WTC11 (cell line): Measurements from ENCODE around the gene GPR143. TPM values are rescaled to one million over a fixed set of nuclear protein-coding genes. Genes with fewer than 3 reads are reported as not detected.

Source experiments
- ATAC-seq: fragments of 200-7000 bp; cut with Tn5 transposase; 2 replicates; pipeline ENCODE4 v1.10.0; 2021; ENCODE audit warnings: mild to moderate bottlenecking, moderate library complexity
- CTCF ChIA-PET: fragments of 300-600 bp; sonication (Branson Sonifier 250); formaldehyde crosslinking; loops from one replicate; lab custom pipeline; 2021; ENCODE audit warnings: antibody characterized with exemption; lab: Charles Lee
- POLR2A ChIA-PET: fragments of 350-600 bp; sonication (Branson Sonifier 250); formaldehyde crosslinking; loops from one replicate; lab custom pipeline; 2021; ENCODE audit warnings: antibody characterized with exemption; lab: Charles Lee
- DNase-seq: peaks from one replicate; pipeline ENCODE4 v3.0.0; 2021; ENCODE audit warnings: low spot score
- H3K27ac Mint-ChIP-seq: 2 replicates; pipeline ENCODE4 v1.8.0; 2021; ENCODE audit warnings: mixed read lengths
- H3K27me3 Mint-ChIP-seq: 2 replicates; pipeline ENCODE4 v1.8.0; 2021; ENCODE audit warnings: low read depth, mild to moderate bottlenecking, moderate library complexity, mixed read lengths
- H3K36me3 Mint-ChIP-seq: 2 replicates; pipeline ENCODE4 v1.8.0; 2021; ENCODE audit warnings: mixed read lengths
- H3K4me1 Mint-ChIP-seq: 2 replicates; pipeline ENCODE4 v1.8.0; 2022; ENCODE audit warnings: mixed read lengths
- H3K4me3 Mint-ChIP-seq: 2 replicates; pipeline ENCODE4 v1.8.0; 2021; ENCODE audit warnings: mild to moderate bottlenecking, moderate library complexity, mixed read lengths
- H3K9me3 Mint-ChIP-seq: 2 replicates; pipeline ENCODE4 v1.8.0; 2021; ENCODE audit warnings: mixed read lengths
- FOXJ3 ChIP-seq: sonication (generic); formaldehyde crosslinking; IDR thresholded peaks from 2 replicates; pipeline ENCODE4 v1.9.0; 2021; ENCODE audit warnings: missing genetic modification reagents, mild to moderate bottlenecking, borderline replicate concordance
- FOXP1 ChIP-seq: sonication (generic); formaldehyde crosslinking; IDR thresholded peaks from 2 replicates; pipeline ENCODE4 v1.8.0; 2022; ENCODE audit warnings: missing genetic modification reagents, mild to moderate bottlenecking, moderate library complexity, borderline replicate concordance
- GABPB1 ChIP-seq: sonication (generic); formaldehyde crosslinking; IDR thresholded peaks from 2 replicates; pipeline ENCODE4 v1.8.1; 2023; ENCODE audit warnings: mild to moderate bottlenecking, missing genetic modification reagents
- RORB ChIP-seq: fragments of 250-450 bp; sonication (Bioruptor Pico); IDR thresholded peaks from 2 replicates; pipeline ENCODE4 v1.9.0; 2021; ENCODE audit warnings: mild to moderate bottlenecking
- SMAD3 ChIP-seq: sonication (generic); formaldehyde crosslinking; IDR thresholded peaks from 2 replicates; pipeline ENCODE4 v1.8.0; 2022; ENCODE audit warnings: missing genetic modification reagents, mild to moderate bottlenecking, borderline replicate concordance
- TP53 ChIP-seq: sonication (generic); formaldehyde crosslinking; IDR thresholded peaks from 2 replicates; pipeline ENCODE4 v1.8.1; 2023; ENCODE audit warnings: mild to moderate bottlenecking, missing genetic modification reagents
- ZNF121 ChIP-seq: sonication (generic); formaldehyde crosslinking; IDR thresholded peaks from 2 replicates; pipeline ENCODE4 v1.8.0; 2023; ENCODE audit warnings: missing genetic modification reagents
- ZNF671 ChIP-seq: fragments of 250-450 bp; sonication (Bioruptor Pico); IDR thresholded peaks from 2 replicates; pipeline ENCODE4 v1.8.0; 2021; ENCODE audit warnings: mild to moderate bottlenecking
- total RNA-seq: library from RNA; stranded (reverse); gene quantifications from 3 replicates; pipeline ENCODE4 v1.2.3, GENCODE V29; 2021
- TF ChIP-seq, protein P1 (sequence below): sonication (generic); formaldehyde crosslinking; IDR thresholded peaks from 2 replicates; pipeline ENCODE4 v1.8.1; 2023; ENCODE audit warnings: mild to moderate bottlenecking, missing genetic modification reagents, moderate library complexity
- TF ChIP-seq, protein P2 (sequence below): fragments of 250-450 bp; sonication (Bioruptor Pico); IDR thresholded peaks from 2 replicates; pipeline ENCODE4 v1.9.0; 2021; ENCODE audit warnings: mild to moderate bottlenecking, borderline replicate concordance
- TF ChIP-seq, protein P3 (sequence below): fragments of 250-450 bp; sonication (Bioruptor Pico); IDR thresholded peaks from 2 replicates; pipeline ENCODE4 v1.9.0; 2021; ENCODE audit warnings: mild to moderate bottlenecking
- TF ChIP-seq, protein P4 (sequence below): sonication (generic); formaldehyde crosslinking; IDR thresholded peaks from 2 replicates; pipeline ENCODE4 v1.8.0; 2023; ENCODE audit warnings: mild to moderate bottlenecking, missing genetic modification reagents
- TF ChIP-seq, protein P5 (sequence below): sonication (generic); formaldehyde crosslinking; IDR thresholded peaks from 2 replicates; pipeline ENCODE4 v1.8.1; 2023; ENCODE audit warnings: mild to moderate bottlenecking, missing genetic modification reagents

Gene GPR143
- total RNA-seq, 1 experiment from 2014 or later: 18.3 TPM

DNA sequence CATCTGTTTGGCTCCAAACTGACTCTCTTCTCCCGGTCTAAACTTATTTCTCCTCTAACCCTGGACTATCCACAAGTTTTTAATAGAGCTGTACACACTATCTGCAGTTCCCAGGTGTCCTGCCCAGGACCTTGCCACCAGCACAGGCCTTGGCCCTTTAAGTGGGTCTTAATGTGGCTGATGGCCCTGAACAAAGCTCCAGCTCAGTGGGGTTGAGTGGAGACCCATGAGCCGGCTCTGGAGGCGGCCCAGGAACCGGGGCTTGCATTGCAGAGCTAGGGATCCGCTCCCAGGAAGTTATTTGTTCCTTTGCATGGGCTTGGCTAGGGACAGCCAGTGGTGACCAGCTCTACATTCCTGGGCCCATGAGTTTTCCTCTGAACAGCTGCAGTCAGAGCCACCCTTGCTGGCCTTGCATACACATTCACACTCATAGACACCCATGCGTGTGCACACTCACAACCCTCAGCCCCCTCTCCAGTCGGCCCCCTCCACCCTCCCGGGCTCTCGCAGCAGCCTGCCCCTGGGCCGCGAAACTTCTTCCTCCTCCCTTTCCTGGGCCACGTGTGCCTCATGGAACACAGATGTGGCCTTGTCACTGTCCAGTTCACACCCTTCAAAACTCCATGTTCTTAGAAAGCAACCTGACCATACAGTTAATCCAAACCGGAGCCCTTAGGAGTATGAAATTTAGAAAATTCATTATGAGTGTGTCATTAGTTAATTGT is 58.2 kb downstream of the GPR143 start:
- TF ChIP-seq ZNF121 (CRISPR knock-in tag) (no peak), ZNF671 (CRISPR knock-in tag) (no peak), FOXJ3 (no peak), SMAD3 (CRISPR knock-in tag) (no peak), RORB (CRISPR knock-in tag) (no peak), GABPB1 (no peak), FOXP1 (CRISPR knock-in tag) (no peak), TP53 (CRISPR knock-in tag) (no peak)
- TF ChIP-seq, protein P1, sequence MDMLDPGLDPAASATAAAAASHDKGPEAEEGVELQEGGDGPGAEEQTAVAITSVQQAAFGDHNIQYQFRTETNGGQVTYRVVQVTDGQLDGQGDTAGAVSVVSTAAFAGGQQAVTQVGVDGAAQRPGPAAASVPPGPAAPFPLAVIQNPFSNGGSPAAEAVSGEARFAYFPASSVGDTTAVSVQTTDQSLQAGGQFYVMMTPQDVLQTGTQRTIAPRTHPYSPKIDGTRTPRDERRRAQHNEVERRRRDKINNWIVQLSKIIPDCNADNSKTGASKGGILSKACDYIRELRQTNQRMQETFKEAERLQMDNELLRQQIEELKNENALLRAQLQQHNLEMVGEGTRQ: no peak
- TF ChIP-seq, protein P2, sequence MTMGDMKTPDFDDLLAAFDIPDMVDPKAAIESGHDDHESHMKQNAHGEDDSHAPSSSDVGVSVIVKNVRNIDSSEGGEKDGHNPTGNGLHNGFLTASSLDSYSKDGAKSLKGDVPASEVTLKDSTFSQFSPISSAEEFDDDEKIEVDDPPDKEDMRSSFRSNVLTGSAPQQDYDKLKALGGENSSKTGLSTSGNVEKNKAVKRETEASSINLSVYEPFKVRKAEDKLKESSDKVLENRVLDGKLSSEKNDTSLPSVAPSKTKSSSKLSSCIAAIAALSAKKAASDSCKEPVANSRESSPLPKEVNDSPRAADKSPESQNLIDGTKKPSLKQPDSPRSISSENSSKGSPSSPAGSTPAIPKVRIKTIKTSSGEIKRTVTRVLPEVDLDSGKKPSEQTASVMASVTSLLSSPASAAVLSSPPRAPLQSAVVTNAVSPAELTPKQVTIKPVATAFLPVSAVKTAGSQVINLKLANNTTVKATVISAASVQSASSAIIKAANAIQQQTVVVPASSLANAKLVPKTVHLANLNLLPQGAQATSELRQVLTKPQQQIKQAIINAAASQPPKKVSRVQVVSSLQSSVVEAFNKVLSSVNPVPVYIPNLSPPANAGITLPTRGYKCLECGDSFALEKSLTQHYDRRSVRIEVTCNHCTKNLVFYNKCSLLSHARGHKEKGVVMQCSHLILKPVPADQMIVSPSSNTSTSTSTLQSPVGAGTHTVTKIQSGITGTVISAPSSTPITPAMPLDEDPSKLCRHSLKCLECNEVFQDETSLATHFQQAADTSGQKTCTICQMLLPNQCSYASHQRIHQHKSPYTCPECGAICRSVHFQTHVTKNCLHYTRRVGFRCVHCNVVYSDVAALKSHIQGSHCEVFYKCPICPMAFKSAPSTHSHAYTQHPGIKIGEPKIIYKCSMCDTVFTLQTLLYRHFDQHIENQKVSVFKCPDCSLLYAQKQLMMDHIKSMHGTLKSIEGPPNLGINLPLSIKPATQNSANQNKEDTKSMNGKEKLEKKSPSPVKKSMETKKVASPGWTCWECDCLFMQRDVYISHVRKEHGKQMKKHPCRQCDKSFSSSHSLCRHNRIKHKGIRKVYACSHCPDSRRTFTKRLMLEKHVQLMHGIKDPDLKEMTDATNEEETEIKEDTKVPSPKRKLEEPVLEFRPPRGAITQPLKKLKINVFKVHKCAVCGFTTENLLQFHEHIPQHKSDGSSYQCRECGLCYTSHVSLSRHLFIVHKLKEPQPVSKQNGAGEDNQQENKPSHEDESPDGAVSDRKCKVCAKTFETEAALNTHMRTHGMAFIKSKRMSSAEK (CRISPR knock-in tag): no peak
- TF ChIP-seq, protein P3, sequence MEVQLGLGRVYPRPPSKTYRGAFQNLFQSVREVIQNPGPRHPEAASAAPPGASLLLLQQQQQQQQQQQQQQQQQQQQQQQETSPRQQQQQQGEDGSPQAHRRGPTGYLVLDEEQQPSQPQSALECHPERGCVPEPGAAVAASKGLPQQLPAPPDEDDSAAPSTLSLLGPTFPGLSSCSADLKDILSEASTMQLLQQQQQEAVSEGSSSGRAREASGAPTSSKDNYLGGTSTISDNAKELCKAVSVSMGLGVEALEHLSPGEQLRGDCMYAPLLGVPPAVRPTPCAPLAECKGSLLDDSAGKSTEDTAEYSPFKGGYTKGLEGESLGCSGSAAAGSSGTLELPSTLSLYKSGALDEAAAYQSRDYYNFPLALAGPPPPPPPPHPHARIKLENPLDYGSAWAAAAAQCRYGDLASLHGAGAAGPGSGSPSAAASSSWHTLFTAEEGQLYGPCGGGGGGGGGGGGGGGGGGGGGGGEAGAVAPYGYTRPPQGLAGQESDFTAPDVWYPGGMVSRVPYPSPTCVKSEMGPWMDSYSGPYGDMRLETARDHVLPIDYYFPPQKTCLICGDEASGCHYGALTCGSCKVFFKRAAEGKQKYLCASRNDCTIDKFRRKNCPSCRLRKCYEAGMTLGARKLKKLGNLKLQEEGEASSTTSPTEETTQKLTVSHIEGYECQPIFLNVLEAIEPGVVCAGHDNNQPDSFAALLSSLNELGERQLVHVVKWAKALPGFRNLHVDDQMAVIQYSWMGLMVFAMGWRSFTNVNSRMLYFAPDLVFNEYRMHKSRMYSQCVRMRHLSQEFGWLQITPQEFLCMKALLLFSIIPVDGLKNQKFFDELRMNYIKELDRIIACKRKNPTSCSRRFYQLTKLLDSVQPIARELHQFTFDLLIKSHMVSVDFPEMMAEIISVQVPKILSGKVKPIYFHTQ (CRISPR knock-in tag): no peak
- TF ChIP-seq, protein P4, sequence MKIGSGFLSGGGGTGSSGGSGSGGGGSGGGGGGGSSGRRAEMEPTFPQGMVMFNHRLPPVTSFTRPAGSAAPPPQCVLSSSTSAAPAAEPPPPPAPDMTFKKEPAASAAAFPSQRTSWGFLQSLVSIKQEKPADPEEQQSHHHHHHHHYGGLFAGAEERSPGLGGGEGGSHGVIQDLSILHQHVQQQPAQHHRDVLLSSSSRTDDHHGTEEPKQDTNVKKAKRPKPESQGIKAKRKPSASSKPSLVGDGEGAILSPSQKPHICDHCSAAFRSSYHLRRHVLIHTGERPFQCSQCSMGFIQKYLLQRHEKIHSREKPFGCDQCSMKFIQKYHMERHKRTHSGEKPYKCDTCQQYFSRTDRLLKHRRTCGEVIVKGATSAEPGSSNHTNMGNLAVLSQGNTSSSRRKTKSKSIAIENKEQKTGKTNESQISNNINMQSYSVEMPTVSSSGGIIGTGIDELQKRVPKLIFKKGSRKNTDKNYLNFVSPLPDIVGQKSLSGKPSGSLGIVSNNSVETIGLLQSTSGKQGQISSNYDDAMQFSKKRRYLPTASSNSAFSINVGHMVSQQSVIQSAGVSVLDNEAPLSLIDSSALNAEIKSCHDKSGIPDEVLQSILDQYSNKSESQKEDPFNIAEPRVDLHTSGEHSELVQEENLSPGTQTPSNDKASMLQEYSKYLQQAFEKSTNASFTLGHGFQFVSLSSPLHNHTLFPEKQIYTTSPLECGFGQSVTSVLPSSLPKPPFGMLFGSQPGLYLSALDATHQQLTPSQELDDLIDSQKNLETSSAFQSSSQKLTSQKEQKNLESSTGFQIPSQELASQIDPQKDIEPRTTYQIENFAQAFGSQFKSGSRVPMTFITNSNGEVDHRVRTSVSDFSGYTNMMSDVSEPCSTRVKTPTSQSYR (CRISPR knock-in tag): no peak
- TF ChIP-seq, protein P5, sequence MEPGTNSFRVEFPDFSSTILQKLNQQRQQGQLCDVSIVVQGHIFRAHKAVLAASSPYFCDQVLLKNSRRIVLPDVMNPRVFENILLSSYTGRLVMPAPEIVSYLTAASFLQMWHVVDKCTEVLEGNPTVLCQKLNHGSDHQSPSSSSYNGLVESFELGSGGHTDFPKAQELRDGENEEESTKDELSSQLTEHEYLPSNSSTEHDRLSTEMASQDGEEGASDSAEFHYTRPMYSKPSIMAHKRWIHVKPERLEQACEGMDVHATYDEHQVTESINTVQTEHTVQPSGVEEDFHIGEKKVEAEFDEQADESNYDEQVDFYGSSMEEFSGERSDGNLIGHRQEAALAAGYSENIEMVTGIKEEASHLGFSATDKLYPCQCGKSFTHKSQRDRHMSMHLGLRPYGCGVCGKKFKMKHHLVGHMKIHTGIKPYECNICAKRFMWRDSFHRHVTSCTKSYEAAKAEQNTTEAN (CRISPR knock-in tag): no peak
- ATAC-seq (no peak; the same call in 1 of the 2 replicates), DNase-seq (no peak)
- H3K27ac Mint-ChIP-seq: no peak overlapping the region
- peaks cover 7% of the 10 kb centered on the region for H3K4me1 Mint-ChIP-seq
- ChIA-PET POLR2A (no interaction called here), CTCF (no interaction called here)
- H3K36me3 Mint-ChIP-seq: peaks cover 32% of the 10 kb centered on the region
- no peaks in the 10 kb centered on the region for H3K27me3 Mint-ChIP-seq
- H3K9me3 Mint-ChIP-seq: no peaks in the 10 kb centered on the region
- H3K4me3 Mint-ChIP-seq: no peak overlapping the region
